IMR-90 (cell line): Measurements from ENCODE around the gene SLC26A6. TPM values are rescaled to one million over a fixed set of nuclear protein-coding genes. Genes with fewer than 3 reads are reported as not detected.

Experiments
- ATAC-seq: fragments of 200-7000 bp; cut with Tn5 transposase; 2 replicates; pipeline ENCODE4 v1.9.1; 2020; ENCODE audit warnings: low read depth, mild to moderate bottlenecking, moderate library complexity
- BruUV-seq: library from RNA; stranded (reverse); fragments of 400-500 nt; replicated peaks from 2 replicates; lab custom pipeline; 2021; lab: Mats Ljungman, UMichigan
- CTCF ChIA-PET: fragments of 300-600 bp; formaldehyde crosslinking; extraction: SDS; loops from one replicate; lab custom pipeline; 2021; ENCODE audit warnings: antibody characterized with exemption; lab: Yijun Ruan, JAX
- POLR2A ChIA-PET: fragments of 300-600 bp; sonication (Branson Sonifier 250); formaldehyde crosslinking; loops from one replicate; lab custom pipeline; 2022; ENCODE audit warnings: antibody characterized with exemption; ENCODE audit not compliant: unreplicated experiment; lab: Charles Lee
- DNase-seq: peaks from one replicate; pipeline ENCODE4 v3.0.0; 2013
- H2AFZ ChIP-seq: replicated peaks from 2 replicates; pipeline ENCODE3; 2013; ENCODE audit warnings: low read length, mild to moderate bottlenecking; ENCODE audit not compliant: poor library complexity
- H2AK5ac ChIP-seq: 2 replicates; pipeline ENCODE4 v1.6.1; 2013; ENCODE audit warnings: low read depth, low read length, inconsistent platforms
- H2AK9ac ChIP-seq: replicated peaks from 2 replicates; pipeline ENCODE3; 2013; ENCODE audit warnings: mild to moderate bottlenecking, low read depth, low read length, moderate library complexity; ENCODE audit not compliant: poor library complexity
- H2BK120ac ChIP-seq: 2 replicates; pipeline ENCODE4 v1.6.1; 2013; ENCODE audit warnings: low read depth, low read length, inconsistent platforms
- H2BK15ac ChIP-seq: 3 replicates; pipeline ENCODE4 v1.6.1; 2013; ENCODE audit warnings: low read depth, low read length, inconsistent platforms
- H2BK20ac ChIP-seq: 2 replicates; pipeline ENCODE4 v1.6.1; 2013; ENCODE audit warnings: low read depth, mild to moderate bottlenecking, inconsistent platforms, low read length, moderate library complexity
- H2BK5ac ChIP-seq: 2 replicates; pipeline ENCODE4 v1.6.1; 2013; ENCODE audit warnings: mild to moderate bottlenecking, low read depth, low read length, inconsistent platforms; ENCODE audit not compliant: poor library complexity, severe bottlenecking
- H3K14ac ChIP-seq: replicated peaks from 2 replicates; pipeline ENCODE4 v1.6.1; 2013; ENCODE audit warnings: low read depth, low read length, inconsistent platforms
- H3K18ac ChIP-seq: 2 replicates; pipeline ENCODE4 v1.6.1; 2013; ENCODE audit warnings: low read depth, low read length, control low read depth
- H3K23ac ChIP-seq: 2 replicates; pipeline ENCODE4 v1.6.1; 2013; ENCODE audit warnings: low read depth, low read length, inconsistent platforms
- H3K27ac ChIP-seq: 2 replicates; pipeline ENCODE4 v1.5.1; 2013; ENCODE audit warnings: mild to moderate bottlenecking, control low read depth, low read length; ENCODE audit not compliant: insufficient read depth
- H3K27me3 ChIP-seq: 2 replicates; pipeline ENCODE4 v1.6.1; 2013; ENCODE audit warnings: low read length; ENCODE audit not compliant: control insufficient read depth, insufficient read depth
- H3K36me3 ChIP-seq: 2 replicates; pipeline ENCODE4 v1.6.1; 2013; ENCODE audit warnings: low read length, mixed read lengths; ENCODE audit not compliant: control insufficient read depth, insufficient read depth
- H3K4ac ChIP-seq: 2 replicates; pipeline ENCODE4 v1.6.1; 2013; ENCODE audit warnings: low read depth, low read length, inconsistent platforms
- H3K4me1 ChIP-seq: 2 replicates; pipeline ENCODE4 v1.6.1; 2013; ENCODE audit warnings: low read length, mixed read lengths; ENCODE audit not compliant: control insufficient read depth, insufficient read depth
- H3K4me2 ChIP-seq: 2 replicates; pipeline ENCODE4 v1.6.1; 2013; ENCODE audit warnings: low read depth, mild to moderate bottlenecking, control low read depth, low read length, moderate library complexity
- H3K4me3 ChIP-seq: 2 replicates; pipeline ENCODE4 v1.5.1; 2013; ENCODE audit warnings: low read depth, mild to moderate bottlenecking, control low read depth, low read length, moderate library complexity; ENCODE audit not compliant: insufficient read depth
- H3K56ac ChIP-seq: 2 replicates; pipeline ENCODE4 v1.6.1; 2013; ENCODE audit warnings: low read length, inconsistent platforms; ENCODE audit not compliant: insufficient read depth; ENCODE audit errors: extremely low read depth
- H3K79me1 ChIP-seq, 2 experiments: 2 replicates each; pipeline ENCODE4 v1.6.1; 2013; ENCODE audit warnings: low read length in 2 of 2, inconsistent platforms in 1 of 2, low read depth in 1 of 2
- H3K9ac ChIP-seq: 2 replicates; pipeline ENCODE4 v1.6.1; 2013; ENCODE audit warnings: low read depth, low read length, control low read depth
- H3K9me1 ChIP-seq: 2 replicates; pipeline ENCODE4 v1.6.1; 2013; ENCODE audit warnings: low read length, inconsistent platforms; ENCODE audit not compliant: insufficient read depth
- H3K9me3 ChIP-seq: 2 replicates; pipeline ENCODE4 v1.6.1; 2013; ENCODE audit warnings: low read length; ENCODE audit not compliant: control insufficient read depth, insufficient read depth
- H4K20me1 ChIP-seq: 2 replicates; pipeline ENCODE4 v1.6.1; 2013; ENCODE audit warnings: low read length, inconsistent platforms; ENCODE audit not compliant: insufficient read depth
- H4K5ac ChIP-seq: 2 replicates; pipeline ENCODE4 v1.6.1; 2013; ENCODE audit warnings: mild to moderate bottlenecking, low read depth, low read length, control low read depth
- H4K8ac ChIP-seq, 2 experiments: 2 replicates each; pipeline ENCODE4 v1.6.1; 2013; ENCODE audit warnings: low read depth in 2 of 2, low read length in 2 of 2, control low read depth in 1 of 2, inconsistent platforms in 1 of 2
- H4K91ac ChIP-seq: 2 replicates; pipeline ENCODE4 v1.6.1; 2013; ENCODE audit warnings: low read depth, low read length, inconsistent platforms; ENCODE audit not compliant: insufficient read depth
- WGBS, 2 experiments: methylation state at CpG; one replicate each; pipeline versions ENCODE4 v1.1.5 to v1.1.7; 2013; ENCODE audit warnings: missing lambda C conversion rate in 2 of 2; ENCODE audit not compliant: insufficient read length in 1 of 2; ENCODE audit errors: extremely low coverage in 2 of 2; 5-methylcytosine and 5-hydroxymethylcytosine counted together
- dilution Hi-C: fragments of 300-500 bp; cut with HindIII; formaldehyde crosslinking; loops from one replicate; pipeline ENCODE4 v1.14.3; 2018; ENCODE audit warnings: low sequenced_read_pairs; ENCODE audit not compliant: unreplicated experiment
- in situ Hi-C: fragments of 300-500 bp; cut with MboI; formaldehyde crosslinking; loops from 3 replicates; pipeline ENCODE4 v1.14.3; 2019; ENCODE audit warnings: low sequenced_read_pairs, inconsistent platforms, mixed read lengths
- intact Hi-C: fragments of 100-400 bp; cut with micrococcal nuclease; formaldehyde crosslinking; loops from 2 replicates; pipeline ENCODE4 v1.10.0; 2022
- polyA plus RNA-seq, 3 experiments: library from polyadenylated mRNA; depleted of rRNA; stranded (reverse); fragments of >200 nt; gene quantifications; 2 replicates each; pipeline ENCODE4 v1.2.3, GENCODE V29; 2012; ENCODE audit warnings: low replicate concordance in 1 of 3
- total RNA-seq: library from RNA; depleted of rRNA; stranded (reverse); fragments of >200 nt; gene quantifications from 2 replicates; pipeline ENCODE4 v1.2.3, GENCODE V29; 2012
- TF ChIP-seq, protein P1 (sequence below): fragments of 150-350 bp; IDR thresholded peaks from 2 replicates; pipeline ENCODE4 v1.6.1; 2016; ENCODE audit warnings: low read depth, mild to moderate bottlenecking, low read length, moderate library complexity, borderline replicate concordance
- TF ChIP-seq, protein P2 (sequence below): fragments of 150-350 bp; IDR thresholded peaks from 2 replicates; pipeline ENCODE4 v1.6.1; 2017; ENCODE audit warnings: mild to moderate bottlenecking, antibody characterized with exemption, low read length, low read depth

The SLC26A6 gene
- total and polyA plus RNA-seq, 2 of the 4 experiments (the other 2 are of a cell fraction), result 11.8 to 34.3 TPM

DNA sequence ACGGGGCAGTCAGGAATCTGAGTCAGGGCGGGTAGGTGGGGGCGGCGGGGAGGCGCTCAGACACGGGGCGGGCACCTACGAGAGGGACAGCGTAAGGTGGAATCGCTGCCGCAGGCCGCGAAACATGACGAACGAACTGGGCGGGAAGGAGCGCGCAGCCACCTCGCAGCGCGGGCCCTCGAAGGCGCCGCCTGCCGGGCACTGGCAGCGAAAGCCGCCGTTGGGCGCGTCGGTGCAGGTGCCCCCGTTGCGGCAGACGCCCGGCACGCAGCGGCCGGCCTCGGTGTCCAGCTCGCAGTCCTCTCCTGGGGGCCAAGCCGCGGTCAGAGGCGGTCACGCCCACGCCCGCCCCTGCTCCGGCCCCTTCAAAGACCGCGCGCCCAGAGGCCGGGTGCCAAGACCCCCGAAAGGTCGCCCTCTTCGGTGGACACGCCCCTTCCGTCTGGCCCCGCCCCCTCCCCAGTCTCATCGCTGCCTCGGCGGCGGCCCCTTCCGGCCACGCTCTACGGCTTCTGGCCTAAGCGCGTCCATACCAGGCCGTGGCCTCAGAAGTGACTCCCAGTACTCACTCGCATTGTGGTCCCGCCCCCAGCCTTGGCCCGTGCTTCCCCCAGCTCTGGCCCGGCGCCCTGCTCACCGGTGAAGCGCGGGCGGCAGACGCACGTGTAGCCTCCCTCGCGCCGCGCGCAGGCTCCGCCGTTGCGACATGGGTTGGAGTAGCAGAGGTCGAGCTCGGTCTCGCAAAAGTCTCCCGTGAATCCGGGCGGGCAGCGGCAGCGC lies 21.0 kb upstream of the SLC26A6 start (continued):
- TF ChIP-seq, protein P1, sequence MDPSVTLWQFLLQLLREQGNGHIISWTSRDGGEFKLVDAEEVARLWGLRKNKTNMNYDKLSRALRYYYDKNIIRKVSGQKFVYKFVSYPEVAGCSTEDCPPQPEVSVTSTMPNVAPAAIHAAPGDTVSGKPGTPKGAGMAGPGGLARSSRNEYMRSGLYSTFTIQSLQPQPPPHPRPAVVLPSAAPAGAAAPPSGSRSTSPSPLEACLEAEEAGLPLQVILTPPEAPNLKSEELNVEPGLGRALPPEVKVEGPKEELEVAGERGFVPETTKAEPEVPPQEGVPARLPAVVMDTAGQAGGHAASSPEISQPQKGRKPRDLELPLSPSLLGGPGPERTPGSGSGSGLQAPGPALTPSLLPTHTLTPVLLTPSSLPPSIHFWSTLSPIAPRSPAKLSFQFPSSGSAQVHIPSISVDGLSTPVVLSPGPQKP, result no peak

DNA sequence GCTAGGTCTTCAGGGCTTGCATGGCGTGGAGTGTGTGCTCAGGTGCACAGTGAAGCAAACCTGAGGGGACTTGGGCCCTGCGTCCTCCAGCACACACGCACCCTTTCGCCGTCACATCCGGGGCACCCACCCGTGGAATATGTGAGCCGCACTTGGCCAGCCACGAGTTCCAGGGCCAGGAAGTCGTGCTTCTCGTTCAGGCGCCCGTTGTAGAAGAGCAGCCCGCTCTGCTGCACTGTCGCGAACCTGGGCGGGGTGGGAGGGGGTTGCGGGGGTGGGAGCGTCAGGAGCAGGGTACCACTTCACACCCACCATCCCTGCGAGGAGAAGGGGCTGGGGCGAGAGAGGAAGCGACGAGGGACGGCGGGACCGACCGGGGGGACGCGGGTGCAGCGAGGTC lies 20.3 kb upstream of the SLC26A6 start:
- H2BK20ac ChIP-seq, result no peak overlapping the region
- no TSS peak for BruUV-seq
- H3K79me1 ChIP-seq, result no peaks in the 10 kb centered on the region
- H3K4me3 ChIP-seq, result no peak overlapping the region
- H2BK120ac ChIP-seq, result no peak overlapping the region
- H2AK9ac ChIP-seq, result no peak overlapping the region
- H2BK15ac ChIP-seq, result no peak overlapping the region
- POLR2A ChIA-PET, result no interaction called here
- peak overlapping the region; percentile 49; the same call in 1 of the 2 replicates for H3K4me2 ChIP-seq
- 83% methylated on average over 1 of the region's 30 CpGs; no CpG with 5 or more reads in 1 of the 2 experiments for WGBS, 2 experiments
- DNase-seq, result no peak
- TF ChIP-seq, protein P2, sequence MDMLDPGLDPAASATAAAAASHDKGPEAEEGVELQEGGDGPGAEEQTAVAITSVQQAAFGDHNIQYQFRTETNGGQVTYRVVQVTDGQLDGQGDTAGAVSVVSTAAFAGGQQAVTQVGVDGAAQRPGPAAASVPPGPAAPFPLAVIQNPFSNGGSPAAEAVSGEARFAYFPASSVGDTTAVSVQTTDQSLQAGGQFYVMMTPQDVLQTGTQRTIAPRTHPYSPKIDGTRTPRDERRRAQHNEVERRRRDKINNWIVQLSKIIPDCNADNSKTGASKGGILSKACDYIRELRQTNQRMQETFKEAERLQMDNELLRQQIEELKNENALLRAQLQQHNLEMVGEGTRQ, result no peak
- TF ChIP-seq, protein P1, result no peak
- H3K4me1 ChIP-seq, result peaks cover 3% of the 10 kb centered on the region; the same call in 1 of the 2 replicates
- dilution Hi-C loops, result no loop called here
- H3K18ac ChIP-seq, result no peak overlapping the region
- intact Hi-C loops, result loop anchor here (2.0 kb wide), 1 partner anchor 43 kb away; no protein-coding TSS in a partner anchor
- H3K23ac ChIP-seq, result no peak overlapping the region
- H2AK5ac ChIP-seq, result no peak overlapping the region; the same call in 1 of the 2 replicates
- no peaks in the 10 kb centered on the region for H4K20me1 ChIP-seq
- H2BK5ac ChIP-seq, result no peak overlapping the region
- no peaks in the 10 kb centered on the region for H3K9me1 ChIP-seq
- no peak overlapping the region for H3K27ac ChIP-seq
- no peak overlapping the region for H3K56ac ChIP-seq
- H4K8ac ChIP-seq, result no peak overlapping the region
- peak overlapping the region; percentile 97 for H2AFZ ChIP-seq
- H3K9ac ChIP-seq, result no peak overlapping the region; the same call in 1 of the 2 replicates
- no peak overlapping the region for H3K14ac ChIP-seq
- in situ Hi-C loops, result no loop called here
- H3K36me3 ChIP-seq, result no peaks in the 10 kb centered on the region
- no peaks in the 10 kb centered on the region for H3K9me3 ChIP-seq
- H3K4ac ChIP-seq, result no peak overlapping the region
- H3K27me3 ChIP-seq, result no peaks in the 10 kb centered on the region; the same call in 1 of the 2 replicates
- H4K5ac ChIP-seq, result no peak overlapping the region
- no peak for ATAC-seq
- no peak overlapping the region for H4K91ac ChIP-seq
- CTCF ChIA-PET, result no interaction called here
